Nephron (organoid): ENCODE measurements around the gene ERLEC1.
A peak's percentile ranks its signal among the peaks of the same experiment; 100 is the strongest.

Experiments used
- H3K27ac Mint-ChIP-seq, 3 experiments: 2 replicates each; pipeline ENCODE4 v1.8.0; 2020; ENCODE audit warnings: mixed read lengths in 3 of 3, mild to moderate bottlenecking in 2 of 3, moderate library complexity in 1 of 3
- H3K27me3 Mint-ChIP-seq: 2 replicates; pipeline ENCODE4 v1.8.0; 2021; ENCODE audit warnings: low read depth, mild to moderate bottlenecking, moderate library complexity, mixed read lengths
- H3K36me3 Mint-ChIP-seq: 2 replicates; pipeline ENCODE4 v1.8.0; 2020; ENCODE audit warnings: low read depth, mixed read lengths
- H3K4me1 Mint-ChIP-seq: 2 replicates; pipeline ENCODE4 v1.8.0; 2020; ENCODE audit warnings: mixed read lengths
- H3K4me3 Mint-ChIP-seq, 3 experiments: 2 replicates each; pipeline ENCODE4 v1.8.0; 2020; ENCODE audit warnings: mild to moderate bottlenecking in 3 of 3, mixed read lengths in 3 of 3, moderate library complexity in 2 of 3
- H3K9me3 Mint-ChIP-seq: 2 replicates; pipeline ENCODE4 v1.8.0; 2020; ENCODE audit warnings: mixed read lengths
- CTCF ChIP-seq, 3 experiments: fragments of 200-600 bp; sonication (generic); IDR thresholded peaks; one replicate each; pipeline ENCODE4 v1.5.0; 2021; ENCODE audit warnings: antibody characterized with exemption in 3 of 3; ENCODE audit not compliant: unreplicated experiment in 3 of 3

Gene ERLEC1

GRCh38 chr2:53811601-53812000 lies 24.8 kb downstream of the ERLEC1 start:
- Mint-ChIP-seq H3K4me1 (no peaks in the 10 kb centered on the region), H3K9me3 (no peaks in the 10 kb centered on the region), H3K36me3 (peaks cover 71% of the 10 kb centered on the region), H3K27me3 (no peaks in the 10 kb centered on the region), H3K4me3 (no peak overlapping the region), H3K27ac (no peak overlapping the region)
- TF ChIP-seq CTCF (IDR thresholded peaks at IDR 0.05; ENCODE audit: unreplicated experiment in 3 of 3), result no peak

GRCh38 chr2:53813151-53813550 lies 26.3 kb downstream of the ERLEC1 start:
- Mint-ChIP-seq H3K27me3 (no peaks in the 10 kb centered on the region), H3K36me3 (peaks cover 76% of the 10 kb centered on the region), H3K4me3 (no peak overlapping the region)

GRCh38 chr2:53818854-53819435 lies 32.1 kb downstream of the ERLEC1 start:
- Mint-ChIP-seq H3K4me1 (no peaks in the 10 kb centered on the region), H3K4me3 (no peak overlapping the region), H3K9me3 (no peaks in the 10 kb centered on the region), H3K27me3 (no peaks in the 10 kb centered on the region), H3K27ac (no peak overlapping the region), H3K36me3 (peaks cover 38% of the 10 kb centered on the region)
- no peak for TF ChIP-seq CTCF (IDR thresholded peaks at IDR 0.05; ENCODE audit: unreplicated experiment in 3 of 3)

More at GRCh38 chr2:53813151-53813550, 26.3 kb downstream of the ERLEC1 start:
- Mint-ChIP-seq H3K27ac (no peak overlapping the region), H3K4me1 (no peaks in the 10 kb centered on the region), H3K9me3 (no peaks in the 10 kb centered on the region)
- TF ChIP-seq CTCF (IDR thresholded peaks at IDR 0.05; ENCODE audit: unreplicated experiment in 3 of 3), result no peak

- no peak overlapping the region for H3K4me3 Mint-ChIP-seq
- TF ChIP-seq CTCF (IDR thresholded peaks at IDR 0.05; ENCODE audit: unreplicated experiment in 3 of 3), result no peak
- H3K9me3 Mint-ChIP-seq, result no peaks in the 10 kb centered on the region
- no peaks in the 10 kb centered on the region for H3K27me3 Mint-ChIP-seq
- peaks cover 34% of the 10 kb centered on the region for H3K36me3 Mint-ChIP-seq
- no peaks in the 10 kb centered on the region for H3K4me1 Mint-ChIP-seq
- no peak overlapping the region for H3K27ac Mint-ChIP-seq
Observed at GRCh38 chr2:53819634-53820033, 32.8 kb downstream of the ERLEC1 start.

GRCh38 chr2:53820048-53820447 lies 33.2 kb downstream of the ERLEC1 start:
- peaks cover 32% of the 10 kb centered on the region for H3K36me3 Mint-ChIP-seq
- H3K27ac Mint-ChIP-seq, result no peak overlapping the region
- no peaks in the 10 kb centered on the region for H3K9me3 Mint-ChIP-seq
- no peaks in the 10 kb centered on the region for H3K4me1 Mint-ChIP-seq
- TF ChIP-seq CTCF (IDR thresholded peaks at IDR 0.05; ENCODE audit: unreplicated experiment in 3 of 3), result no peak
- no peak overlapping the region for H3K4me3 Mint-ChIP-seq
- H3K27me3 Mint-ChIP-seq, result no peaks in the 10 kb centered on the region

- no peak for TF ChIP-seq CTCF (IDR thresholded peaks at IDR 0.05; ENCODE audit: unreplicated experiment in 3 of 3)
- no peaks in the 10 kb centered on the region for H3K27me3 Mint-ChIP-seq
- H3K4me1 Mint-ChIP-seq, result no peaks in the 10 kb centered on the region
- H3K36me3 Mint-ChIP-seq, result peaks cover 26% of the 10 kb centered on the region
- H3K27ac Mint-ChIP-seq, result peak overlapping the region in 1 of 3 experiments; percentile 32
- H3K9me3 Mint-ChIP-seq, result no peaks in the 10 kb centered on the region
- H3K4me3 Mint-ChIP-seq, result no peak overlapping the region
Observed at GRCh38 chr2:53820711-53821110, 33.9 kb downstream of the ERLEC1 start.
